Left cardiac atrium (tissue), 4 donors: ENCODE data around the gene TBC1D5. TPM values are rescaled to one million over a fixed set of nuclear protein-coding genes. Genes with fewer than 3 reads are reported as not detected.
"Not testable (repeated sequence)": the region's sequence is repeated elsewhere in the genome, so short reads cannot be mapped to it uniquely, and the experiment has no call there.

Experiments
- ATAC-seq, 2 donors: fragments of 200-7000 bp; cut with Tn5 transposase; one replicate each; pipeline ENCODE4 v1.9.1; 2020; ENCODE audit warnings: mild to moderate bottlenecking in 2 of 2, moderate library complexity in 2 of 2
- DNase-seq: peaks from one replicate; pipeline ENCODE4 v3.0.0-alpha.2; 2020
- intact Hi-C, 2 donors: fragments of 100-400 bp; cut with DNase I; formaldehyde crosslinking; loops; one replicate each; pipeline versions ENCODE4 v1.14.1 to v1.15.1; 2022 to 2023
- long read RNA-seq: library from polyadenylated mRNA; unstranded; transcript quantifications from one replicate; pipeline ENCODE4 v2.0.0, GENCODE V29; 2021
- total RNA-seq, 2 donors: library from RNA; stranded (reverse); fragmentation: NEBNext Ultra II Directional; extraction: Animal tissue kit (Norgen Biotek cat#: 25700); gene quantifications; one replicate each; pipeline ENCODE4 v1.2.1, GENCODE V29; 2021
- donor health status: DM: no; HTN: yes; CAD: no.
- donor health status: DM: no; HTN: yes; CAD: no; lungs with severe emphysema.
- donor health status: DM: yes; HTN: yes; CAD: no.
- donor health status: Dilated cardiomyopathy.

The TBC1D5 gene
- total RNA-seq, result 10 to 100 TPM; 33.2 to 38.7 TPM
- long read RNA-seq, partial matches to known transcripts, result 0 of 22 reads
- long read RNA-seq, other reads (novel, unspliced or antisense), result 22 of 22 reads

DNA sequence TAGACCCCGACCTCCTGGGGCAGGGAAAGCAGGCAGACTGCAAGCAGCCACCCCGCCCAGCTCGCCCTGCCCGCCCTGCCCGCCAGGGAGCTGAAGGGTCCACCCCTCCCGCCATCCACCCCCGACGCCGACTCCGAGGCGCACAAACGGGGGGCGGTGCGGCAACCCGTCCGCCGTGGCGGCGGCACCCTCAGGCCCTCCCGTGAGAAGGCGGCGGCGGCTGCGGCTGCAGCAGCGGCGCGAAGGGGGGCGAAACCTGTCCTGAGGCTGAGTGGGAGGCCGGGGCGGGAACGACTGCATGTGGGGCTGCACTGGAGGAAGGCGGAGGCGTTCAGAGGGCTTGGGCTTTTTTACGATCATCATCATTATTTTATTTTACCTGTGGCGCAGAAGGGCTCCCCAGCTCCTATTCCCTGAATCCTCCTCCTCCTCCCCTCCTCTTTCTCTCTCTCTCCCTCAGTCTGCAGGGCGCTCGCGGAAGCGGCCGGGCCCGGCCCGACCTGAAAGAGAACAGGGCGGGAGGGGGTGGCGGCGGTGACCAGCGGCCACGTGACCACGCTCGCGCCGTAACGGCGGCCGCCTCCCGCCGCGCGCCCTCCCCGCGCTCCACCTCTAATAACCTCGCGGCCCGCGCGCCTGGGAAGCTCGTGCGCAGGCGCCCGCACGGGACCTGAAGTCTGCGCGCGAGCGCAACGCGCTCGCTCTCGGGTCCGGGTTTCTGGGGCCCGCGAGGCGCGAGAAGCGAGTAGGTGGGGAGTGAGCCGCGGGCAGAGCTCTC is at the start of gene TBC1D5:
TSS of gene TBC1D5 (minus strand) at position 530 of the 778 bp plus-strand sequence. CDS start 234,061 bp downstream, outside the sequence.
- peak; percentile 97 for DNase-seq
- intact Hi-C loops, result no loop called here
- peak; percentile 95 to 96 for ATAC-seq

DNA sequence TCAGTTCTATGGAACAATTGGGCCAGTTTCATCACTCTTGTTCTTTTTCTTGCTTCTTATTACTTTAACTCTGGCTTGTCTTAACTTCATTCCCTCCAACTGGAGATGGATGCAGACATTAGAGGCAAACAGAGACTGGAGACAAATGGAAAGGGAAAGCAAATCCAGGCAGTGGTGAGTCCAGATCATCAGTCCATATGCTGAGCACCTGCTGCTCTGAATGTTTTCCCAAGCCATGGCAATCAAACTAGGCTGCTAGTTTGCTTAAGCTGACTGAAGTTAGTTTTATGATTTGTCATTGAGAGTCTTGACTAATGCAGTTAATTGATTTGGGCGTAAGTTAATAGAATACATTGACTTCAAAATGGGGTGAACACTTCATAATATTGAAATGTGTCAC is 41.0 kb upstream of the TBC1D5 start:
- DNase-seq, result no peak
- intact Hi-C loops, result no loop called here
- ATAC-seq, result no peak

DNA sequence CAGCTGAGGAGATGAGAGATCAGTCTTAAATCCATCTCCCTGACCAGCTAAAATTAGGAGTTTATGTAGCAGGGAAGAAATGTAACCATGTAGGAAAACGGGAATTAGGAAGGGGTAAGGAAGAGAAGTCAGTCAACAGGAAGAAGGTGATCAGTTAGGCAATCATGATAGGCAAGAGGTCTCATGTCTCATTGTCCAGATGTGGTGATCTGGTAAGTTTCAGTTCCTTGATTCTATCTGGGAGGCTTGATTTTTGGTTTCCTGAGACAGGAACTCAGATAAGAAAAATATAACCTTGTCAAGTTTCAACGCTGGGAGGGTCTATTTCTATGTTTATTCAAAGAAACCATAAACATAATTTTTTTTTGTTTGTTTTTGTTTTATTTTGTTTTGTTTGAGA is 40.3 kb upstream of the TBC1D5 start:
- no peak for DNase-seq
- intact Hi-C loops, result no loop called here
- no peak for ATAC-seq

GRCh38 chr3:17780369-17780768 is 37.9 kb upstream of the TBC1D5 start:
- DNase-seq, intact Hi-C loops, ATAC-seq: not testable (repeated sequence)

- ATAC-seq, DNase-seq, intact Hi-C loops: not testable (repeated sequence)
These were observed 37.1 kb upstream of the TBC1D5 start for GRCh38 chr3:17779304-17780250.

DNA sequence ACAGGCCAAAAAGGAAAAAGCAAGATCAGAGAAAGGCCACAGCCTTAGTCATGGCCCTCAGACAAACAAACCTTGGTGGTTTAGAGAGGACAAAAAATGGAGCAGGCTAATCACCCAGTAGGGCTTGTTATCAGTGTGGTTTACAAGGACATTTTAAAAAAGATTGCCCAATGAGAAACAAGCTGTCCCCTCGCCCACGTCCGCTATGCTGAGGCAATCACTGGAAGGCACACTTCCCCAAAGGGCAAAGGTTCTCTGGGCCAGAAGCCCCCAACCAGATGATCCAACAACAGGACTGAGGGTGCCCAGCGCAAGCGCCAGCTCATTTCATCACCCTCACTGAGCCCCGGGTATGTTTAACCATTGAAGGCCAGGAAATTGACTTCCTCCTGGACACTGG is 34.9 kb upstream of the TBC1D5 start:
- ATAC-seq, intact Hi-C loops: not testable (repeated sequence)

DNA sequence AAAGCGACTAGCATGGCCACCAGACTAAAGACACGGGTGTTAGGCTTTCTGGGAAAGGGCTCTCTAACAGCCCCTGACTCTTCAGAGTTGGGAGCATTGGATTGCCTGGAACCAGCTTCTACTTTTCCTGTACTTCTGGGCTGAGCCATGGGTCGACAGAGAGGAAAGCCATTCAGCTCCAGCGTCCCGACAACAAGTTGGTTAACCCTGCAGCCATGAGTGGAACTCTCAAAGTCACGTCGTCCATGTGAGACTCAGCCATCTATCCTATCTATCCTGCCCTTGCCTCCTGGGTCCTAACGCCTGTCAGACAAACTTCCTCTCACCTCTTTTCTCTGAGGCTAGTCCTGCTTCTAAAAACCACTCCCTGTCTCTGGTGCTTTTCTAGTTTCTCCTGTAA is 32.6 kb upstream of the TBC1D5 start:
- DNase-seq (no peak), ATAC-seq (no peak)
- intact Hi-C loops, result no loop called here

More for the DNA sequence above, 34.9 kb upstream of the TBC1D5 start:
- not testable (repeated sequence) for DNase-seq

DNA sequence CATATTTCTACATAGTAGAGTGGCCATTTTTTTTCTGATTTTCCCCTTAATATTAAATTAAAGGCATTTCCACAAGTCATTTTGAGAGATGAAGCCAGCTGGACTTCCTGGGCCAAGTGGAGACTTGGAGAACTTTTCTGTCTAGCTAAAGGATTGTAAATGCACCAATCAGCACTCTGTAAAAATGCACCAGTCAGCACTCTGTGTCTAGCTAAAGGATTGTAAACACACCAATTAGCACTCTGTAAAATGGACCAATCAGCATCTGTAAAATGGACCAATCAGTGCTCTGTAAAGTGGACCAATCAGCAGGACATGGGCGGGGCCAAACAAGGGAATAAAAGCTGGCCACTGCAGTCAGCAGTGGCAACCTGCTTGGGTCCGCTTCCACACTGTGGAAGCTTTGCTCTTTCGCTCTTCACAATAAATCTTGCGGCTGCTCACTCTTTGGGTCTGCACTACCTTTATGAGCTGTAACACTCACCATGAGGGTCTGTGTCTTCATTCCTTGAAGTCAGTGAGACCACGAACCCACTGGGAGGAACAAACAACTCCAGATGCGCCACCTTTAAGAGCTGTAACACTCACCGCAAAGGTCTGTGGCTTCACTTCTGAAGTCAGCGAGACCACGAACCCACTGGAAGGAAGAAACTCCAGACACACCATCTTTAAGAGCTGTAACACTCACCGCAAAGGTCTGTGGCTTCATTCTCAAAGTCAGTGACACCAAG is 31.9 kb upstream of the TBC1D5 start:
- intact Hi-C loops, ATAC-seq: not testable (repeated sequence)

GRCh38 chr3:17772556-17772955 is 30.1 kb upstream of the TBC1D5 start:
- intact Hi-C loops, result no loop called here
- no peak for DNase-seq
- ATAC-seq, result no peak

More for the DNA sequence above, 31.9 kb upstream of the TBC1D5 start:
- DNase-seq, result not testable (repeated sequence)

GRCh38 chr3:17771177-17772017 is 29.0 kb upstream of the TBC1D5 start:
- intact Hi-C loops, result no loop called here
- no peak for DNase-seq
- no peak for ATAC-seq

DNA sequence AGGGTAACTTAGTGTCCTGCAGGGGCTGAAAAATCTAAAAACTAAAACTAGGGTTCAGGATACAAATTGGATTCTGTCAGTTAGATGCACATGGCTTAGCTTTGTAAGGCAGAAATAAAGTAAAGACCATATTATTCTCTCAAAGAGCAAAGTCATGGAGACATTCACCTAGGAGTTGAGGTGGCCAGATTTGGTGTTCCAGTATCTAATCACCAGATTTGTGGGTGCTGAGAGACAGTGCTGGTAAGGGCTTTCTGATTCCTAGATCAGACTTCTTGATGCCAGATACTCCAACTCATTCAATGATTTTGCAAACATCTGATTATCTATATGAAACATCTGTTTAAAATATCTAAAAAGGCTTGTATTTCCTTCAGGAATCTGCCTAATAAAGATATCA is 28.3 kb upstream of the TBC1D5 start:
- no peak for ATAC-seq
- intact Hi-C loops, result no loop called here
- no peak for DNase-seq

GRCh38 chr3:17765819-17766472 is 23.5 kb upstream of the TBC1D5 start:
- ATAC-seq (no peak), DNase-seq (no peak)
- intact Hi-C loops, result no loop called here

DNA sequence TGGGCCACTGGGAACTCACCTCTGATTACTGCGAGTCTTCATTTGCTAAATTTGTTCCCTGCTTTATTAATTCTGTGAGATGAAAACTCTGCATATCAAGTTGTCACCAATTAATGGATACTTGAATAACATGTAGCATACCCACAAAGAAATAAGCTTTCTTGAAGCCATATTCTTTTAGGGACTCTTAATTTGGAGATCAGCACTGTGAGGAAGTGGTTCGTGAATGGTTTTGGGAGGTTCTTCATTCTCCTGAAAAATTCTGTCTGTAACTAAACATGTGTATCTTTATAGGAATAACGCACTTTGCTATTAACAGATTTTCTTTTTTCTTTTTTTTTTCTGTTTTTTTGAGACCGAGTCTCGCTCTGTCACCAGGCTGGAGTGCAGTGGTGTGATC is 19.1 kb upstream of the TBC1D5 start:
- DNase-seq (no peak), ATAC-seq (no peak)
- intact Hi-C loops, result no loop called here

- DNase-seq, result no peak
- intact Hi-C loops, result no loop called here
- no peak for ATAC-seq
These were observed 17.5 kb upstream of the TBC1D5 start for GRCh38 chr3:17759901-17760300.

GRCh38 chr3:17755836-17756235 is 13.4 kb upstream of the TBC1D5 start:
- DNase-seq, result no peak
- intact Hi-C loops, result no loop called here
- no peak for ATAC-seq

- intact Hi-C loops, result no loop called here
- ATAC-seq (peak in 1 of 2 donors; percentile 18), DNase-seq (no peak)
These were observed 11.2 kb upstream of the TBC1D5 start for GRCh38 chr3:17753632-17753992.

DNA sequence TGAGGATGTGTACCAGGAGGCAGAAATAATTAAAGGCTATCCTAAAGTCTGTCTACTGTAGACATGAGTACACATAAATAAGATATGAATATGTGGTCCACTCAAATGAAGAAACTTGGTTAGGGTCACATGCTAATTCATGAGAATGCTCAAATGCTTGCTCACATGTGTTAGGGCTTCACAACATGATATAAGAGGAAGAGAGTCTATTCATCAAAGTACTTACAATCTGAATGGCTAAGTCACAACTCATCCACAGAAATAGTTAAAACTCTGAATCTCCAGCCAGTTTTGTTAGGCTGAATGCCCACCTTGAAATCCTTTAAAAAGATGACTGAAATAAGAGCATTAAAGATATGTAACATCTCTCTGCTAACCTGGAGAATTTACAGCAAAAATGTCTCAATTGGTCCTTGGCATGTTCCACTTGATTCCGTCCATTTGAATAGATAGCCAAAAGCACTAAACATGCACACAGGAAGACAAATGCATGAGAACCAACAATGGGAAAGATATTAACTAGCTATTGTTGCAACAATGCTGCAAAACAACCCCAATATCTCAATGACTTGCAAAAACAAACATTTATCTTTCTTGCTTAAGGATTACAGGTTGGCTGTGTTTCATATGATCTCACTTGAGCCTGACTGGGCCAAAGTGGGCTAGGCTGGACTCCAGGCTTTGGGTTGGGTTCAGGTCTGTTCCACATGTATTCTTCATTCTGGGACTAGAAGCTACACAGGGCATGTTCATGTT is 10.6 kb upstream of the TBC1D5 start:
- ATAC-seq, result peak; percentile 50 to 58
- no peak for DNase-seq
- intact Hi-C loops, result no loop called here
